GM23248 (cell line): ENCODE results near the gene GALNT2. TPM values are rescaled to one million over a fixed set of nuclear protein-coding genes. Genes with fewer than 3 reads are reported as not detected.

Experiments used
- DNase-seq: peaks from one replicate; pipeline ENCODE4 v3.0.0-alpha.2; 2015
- H2AFZ ChIP-seq: fragments of 200-600 bp; sonication (generic); 2 replicates; pipeline ENCODE4 v1.6.1; 2016; ENCODE audit warnings: antibody characterized with exemption
- H3F3A ChIP-seq: fragments of 200-600 bp; sonication (generic); 2 replicates; pipeline ENCODE4 v1.6.1; 2016; ENCODE audit warnings: mild to moderate bottlenecking, antibody characterized with exemption, mixed run types; ENCODE audit not compliant: insufficient read depth
- H3K27ac ChIP-seq: fragments of 200-600 bp; sonication (generic); 2 replicates; pipeline ENCODE4 v1.5.1; 2016; ENCODE audit warnings: mild to moderate bottlenecking
- H3K27me3 ChIP-seq: fragments of 200-600 bp; sonication (generic); replicated peaks from 2 replicates; pipeline ENCODE4 v1.6.1; 2016; ENCODE audit warnings: mild to moderate bottlenecking; ENCODE audit not compliant: insufficient read depth
- H3K36me3 ChIP-seq: fragments of 200-600 bp; sonication (generic); 2 replicates; pipeline ENCODE4 v1.6.1; 2016; ENCODE audit warnings: low read depth, mild to moderate bottlenecking
- H3K4me1 ChIP-seq: fragments of 200-600 bp; sonication (generic); 2 replicates; pipeline ENCODE4 v1.6.1; 2016; ENCODE audit warnings: mild to moderate bottlenecking; ENCODE audit not compliant: insufficient read depth
- H3K4me2 ChIP-seq: fragments of 200-600 bp; sonication (generic); one replicate; pipeline ENCODE4 v1.6.1; 2016; ENCODE audit warnings: mild to moderate bottlenecking; ENCODE audit not compliant: unreplicated experiment
- H3K4me3 ChIP-seq: fragments of 200-600 bp; sonication (generic); 2 replicates; pipeline ENCODE4 v1.5.1; 2016; ENCODE audit warnings: mild to moderate bottlenecking
- H3K79me2 ChIP-seq: fragments of 200-600 bp; sonication (generic); 2 replicates; pipeline ENCODE4 v1.6.1; 2016; ENCODE audit warnings: mild to moderate bottlenecking; ENCODE audit not compliant: insufficient read depth
- H3K9ac ChIP-seq: fragments of 200-600 bp; sonication (generic); 2 replicates; pipeline ENCODE4 v1.6.1; 2016; ENCODE audit warnings: mild to moderate bottlenecking
- H3K9me2 ChIP-seq: fragments of 200-600 bp; sonication (generic); 2 replicates; pipeline ENCODE4 v1.6.1; 2016; ENCODE audit warnings: mixed run types, mild to moderate bottlenecking, moderate library complexity; ENCODE audit not compliant: insufficient read depth
- H3K9me3 ChIP-seq: fragments of 200-600 bp; sonication (generic); one replicate; pipeline ENCODE4 v1.6.1; 2017; ENCODE audit warnings: low read depth
- H4K20me1 ChIP-seq: fragments of 200-600 bp; sonication (generic); 2 replicates; pipeline ENCODE4 v1.6.0; 2016; ENCODE audit not compliant: insufficient read depth
- EZH2 ChIP-seq: fragments of 200-600 bp; sonication (generic); IDR thresholded peaks from 2 replicates; pipeline ENCODE4 v1.6.1; 2018; ENCODE audit warnings: antibody characterized with exemption, mild to moderate bottlenecking; ENCODE audit not compliant: insufficient read depth, poor library complexity, severe bottlenecking
- EZH2phosphoT487 ChIP-seq: fragments of 200-600 bp; sonication (generic); IDR thresholded peaks from 2 replicates; pipeline ENCODE4 v1.6.1; 2018; ENCODE audit warnings: antibody characterized with exemption, moderate library complexity, mild to moderate bottlenecking, low read depth; ENCODE audit not compliant: insufficient read depth
- WGBS, 2 experiments: methylation state at CpG; one replicate each; pipeline ENCODE4 v1.1.6; 2015 to 2017; ENCODE audit warnings: low lambda C conversion rate in 2 of 2, low coverage in 1 of 2; ENCODE audit errors: missing lambda C conversion rate in 2 of 2; 5-methylcytosine and 5-hydroxymethylcytosine counted together
- in situ Hi-C: fragments of 300-500 bp; cut with MboI; formaldehyde crosslinking; loops from 2 replicates; pipeline ENCODE4 v1.15.0; 2020
- polyA plus RNA-seq: library from polyadenylated mRNA; unstranded; fragments of >200 nt; fragmentation: Nextera tagmentation; extraction: Ambion mirVana; gene quantifications from 2 replicates; pipeline ENCODE4 v1.2.1, GENCODE V29; 2016
- total RNA-seq: library from RNA; depleted of rRNA; stranded (reverse); fragments of >200 nt; shearing (Covaris generic); gene quantifications from 2 replicates; pipeline ENCODE4 v1.2.3, GENCODE V29; 2014

Gene GALNT2
- total and polyA plus RNA-seq, 2 experiments from 2014 or later = 111 to 124 TPM

DNA sequence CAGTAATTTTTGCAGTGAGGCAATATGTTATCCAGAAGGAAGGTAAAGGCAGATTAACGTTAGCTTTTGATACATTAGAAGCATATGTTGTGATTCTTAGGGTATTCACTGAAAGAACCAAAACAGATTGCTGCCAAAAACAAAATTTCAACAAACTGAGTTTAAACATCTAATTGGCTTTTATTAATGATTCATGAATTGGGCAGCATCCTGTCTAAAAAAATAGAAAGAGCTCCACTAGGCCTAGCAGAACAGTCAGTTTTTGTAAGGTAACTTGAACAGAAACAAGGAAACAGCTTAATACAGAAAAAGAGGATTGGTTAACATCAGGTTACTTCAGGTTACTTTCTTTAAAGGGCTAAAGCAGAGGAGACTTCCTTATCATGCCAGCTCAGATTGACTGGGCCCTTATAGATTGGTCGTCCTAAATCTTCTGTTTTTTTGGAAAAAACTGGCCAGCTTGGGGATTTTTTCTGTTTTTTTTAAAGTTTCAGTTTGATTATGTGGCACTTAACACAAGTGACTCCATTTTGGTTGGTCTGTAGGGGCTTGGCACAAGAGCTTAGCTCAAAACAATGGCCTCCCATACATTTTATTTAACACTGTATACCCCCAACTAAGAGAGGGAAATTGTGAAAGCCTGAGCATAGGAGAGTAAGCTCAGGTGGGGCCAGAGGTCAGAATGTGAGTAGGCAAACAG lies 36.8 kb upstream of the GALNT2 start:
- Histone ChIP-seq H3K9ac (no peak overlapping the region), H3F3A (no peaks in the 10 kb centered on the region), H3K4me2 (no peak overlapping the region), H3K4me3 (no peak overlapping the region), H3K4me1 (no peaks in the 10 kb centered on the region), H3K27me3 (no peaks in the 10 kb centered on the region), H3K27ac (no peak overlapping the region), H3K9me2 (no peaks in the 10 kb centered on the region), H2AFZ (no peak overlapping the region), H3K79me2 (no peaks in the 10 kb centered on the region), H4K20me1 (no peaks in the 10 kb centered on the region), H3K36me3 (no peaks in the 10 kb centered on the region), H3K9me3 (no peaks in the 10 kb centered on the region)
- WGBS, 2 experiments = 36 to 52% methylated on average over 2 of the region's 2 CpGs
- no peak for DNase-seq
- TF ChIP-seq EZH2phosphoT487 (no peak), EZH2 (no peak)
- in situ Hi-C loops = no loop called here

DNA sequence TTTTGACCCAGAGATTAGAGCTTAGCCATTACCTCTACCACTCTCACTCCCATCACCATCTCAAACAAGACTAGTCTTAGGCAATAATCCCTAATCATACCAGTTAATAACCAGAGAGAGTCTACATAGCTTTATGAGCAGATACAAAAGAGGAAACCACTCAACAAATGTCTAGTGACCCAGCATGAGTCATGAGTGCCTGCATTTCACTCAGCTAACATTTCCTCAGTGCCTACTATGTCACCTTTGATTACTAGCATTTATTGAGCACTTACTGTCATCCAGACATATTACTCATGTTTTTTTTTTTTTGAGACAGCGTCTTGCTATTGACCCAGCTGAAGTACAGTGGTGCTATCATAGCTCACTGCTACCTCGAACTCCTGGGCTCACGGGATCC lies 35.9 kb upstream of the GALNT2 start:
- Histone ChIP-seq H4K20me1 (no peaks in the 10 kb centered on the region), H3K4me2 (no peak overlapping the region), H3K27me3 (no peaks in the 10 kb centered on the region), H2AFZ (no peak overlapping the region), H3K9ac (no peak overlapping the region), H3K79me2 (no peaks in the 10 kb centered on the region), H3K4me3 (no peak overlapping the region), H3K9me3 (no peaks in the 10 kb centered on the region), H3F3A (no peaks in the 10 kb centered on the region), H3K9me2 (no peaks in the 10 kb centered on the region), H3K36me3 (no peaks in the 10 kb centered on the region), H3K4me1 (no peaks in the 10 kb centered on the region), H3K27ac (no peak overlapping the region)
- TF ChIP-seq EZH2phosphoT487 = no peak
- no peak for TF ChIP-seq EZH2
- 65 to 67% methylated on average over 3 of the region's 3 CpGs for WGBS, 2 experiments
- peak; percentile 26 for DNase-seq
- in situ Hi-C loops = no loop called here

GRCh38 chr1:230032516-230033281 lies 34.3 kb upstream of the GALNT2 start:
- DNase-seq = no peak

GRCh38 chr1:230037261-230037660 lies 29.8 kb upstream of the GALNT2 start:
- no peaks in the 10 kb centered on the region for H3K4me1 ChIP-seq
- H3K27ac ChIP-seq = no peak overlapping the region
- 43 to 50% methylated on average over 3 of the region's 3 CpGs for WGBS, 2 experiments
- H3K9ac ChIP-seq = no peak overlapping the region
- H3K36me3 ChIP-seq = no peaks in the 10 kb centered on the region
- no peaks in the 10 kb centered on the region for H4K20me1 ChIP-seq
- H2AFZ ChIP-seq = no peak overlapping the region
- 0 out of 2 replicates have a peak, but pooled peaks cover 3% of the 10 kb centered on the region for H3K27me3 ChIP-seq
- no peaks in the 10 kb centered on the region for H3K9me2 ChIP-seq
- no peak for DNase-seq
- H3K4me3 ChIP-seq = no peak overlapping the region
- no peaks in the 10 kb centered on the region for H3F3A ChIP-seq
- H3K4me2 ChIP-seq = no peak overlapping the region
- H3K9me3 ChIP-seq = no peaks in the 10 kb centered on the region
- TF ChIP-seq EZH2phosphoT487 (no peak), EZH2 (no peak)
- in situ Hi-C loops = no loop called here
- no peaks in the 10 kb centered on the region for H3K79me2 ChIP-seq

More at GRCh38 chr1:230032516-230033281, 34.3 kb upstream of the GALNT2 start:
- H2AFZ ChIP-seq = no peak overlapping the region
- no peaks in the 10 kb centered on the region for H3F3A ChIP-seq
- WGBS, 2 experiments = 67 to 70% methylated on average over 6 of the region's 6 CpGs
- H3K4me1 ChIP-seq = no peaks in the 10 kb centered on the region
- H3K36me3 ChIP-seq = no peaks in the 10 kb centered on the region
- H3K27me3 ChIP-seq = no peaks in the 10 kb centered on the region
- no peaks in the 10 kb centered on the region for H3K79me2 ChIP-seq
- H3K4me2 ChIP-seq = no peak overlapping the region
- no peak overlapping the region for H3K4me3 ChIP-seq
- no peaks in the 10 kb centered on the region for H4K20me1 ChIP-seq
- H3K27ac ChIP-seq = no peak overlapping the region
- H3K9me2 ChIP-seq = no peaks in the 10 kb centered on the region
- no peaks in the 10 kb centered on the region for H3K9me3 ChIP-seq
- no peak overlapping the region for H3K9ac ChIP-seq
- no peak for TF ChIP-seq EZH2phosphoT487
- TF ChIP-seq EZH2 = no peak
- in situ Hi-C loops = no loop called here
